NCI-H2171 treated with DMSO at 0.1 percent for 48 hours (cell line): Measurements from ENCODE around the gene SLC6A7.
"Not testable (repeated sequence)": the region's sequence is repeated elsewhere in the genome, so short reads cannot be mapped to it uniquely, and the experiment has no call there.

Source experiments
- DNase-seq: peaks from one replicate; lab custom pipeline; 2025; lab: John Stamatoyannopoulos, UW

Gene SLC6A7

DNA sequence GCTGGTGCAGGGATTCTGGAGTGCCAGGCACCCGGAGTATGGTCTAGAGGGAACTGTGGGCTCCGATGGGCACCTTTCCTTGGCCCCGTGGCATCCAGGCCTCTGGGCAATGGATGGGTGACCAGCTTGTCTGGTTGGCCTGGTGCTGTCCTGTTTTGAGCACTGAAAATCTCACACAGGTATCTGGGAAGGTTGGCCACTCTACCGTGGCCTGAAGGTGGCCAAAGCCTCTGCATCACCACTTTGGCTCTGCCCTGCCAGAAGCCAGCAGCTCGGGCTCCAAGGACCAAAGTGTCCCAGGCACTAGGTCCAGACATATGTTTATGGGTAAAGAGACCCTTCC, 28.8 kb downstream of the SLC6A7 start:
- no peak for DNase-seq

DNA sequence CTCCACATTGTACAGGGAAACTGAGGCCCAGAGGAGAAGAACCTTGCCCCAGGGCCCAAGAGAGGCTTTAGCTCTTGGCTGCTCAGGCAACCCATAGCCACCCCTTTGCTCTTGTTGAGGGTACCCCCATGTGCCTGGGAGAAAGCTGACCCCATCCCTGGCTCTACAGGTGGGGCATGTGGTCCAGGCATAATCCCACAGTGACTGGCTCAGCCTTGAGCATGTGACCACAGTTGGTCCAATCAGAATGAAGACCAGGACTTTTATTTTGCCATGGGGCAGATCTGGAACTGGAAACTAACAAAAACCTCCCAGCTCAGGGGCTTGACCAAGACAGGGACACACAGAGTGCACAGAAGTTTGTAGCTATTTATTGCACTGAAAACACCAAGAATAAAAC, 29.3 kb downstream of the SLC6A7 start:
- DNase-seq, result no peak

GRCh38 chr5:150219861-150220260, 30.0 kb downstream of the SLC6A7 start:
- DNase-seq, result no peak

- DNase-seq, result no peak
Measured at GRCh38 chr5:150221471-150221870, 31.6 kb downstream of the SLC6A7 start.

DNA sequence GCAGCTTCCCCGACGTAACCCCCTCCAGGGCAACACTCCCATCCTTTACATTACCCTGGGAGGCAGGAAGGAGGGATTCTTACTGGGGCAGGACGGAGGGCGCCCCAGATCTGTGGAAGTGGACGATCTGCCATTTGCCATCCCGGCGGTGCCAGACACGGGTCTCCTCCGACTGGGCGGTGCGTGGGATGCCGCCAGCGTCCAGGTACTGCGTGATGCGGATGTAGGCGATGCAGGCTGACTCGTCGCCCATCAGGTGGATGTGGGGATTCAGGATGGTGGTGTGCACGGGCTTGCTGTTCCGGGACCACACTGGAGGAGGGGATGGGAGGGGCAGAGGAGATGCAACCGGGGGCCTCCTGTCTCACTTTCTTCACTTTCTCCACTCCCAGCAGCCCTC, 33.0 kb downstream of the SLC6A7 start:
- no peak for DNase-seq

- no peak for DNase-seq
Measured at GRCh38 chr5:150223474-150223873, 33.6 kb downstream of the SLC6A7 start.

DNA sequence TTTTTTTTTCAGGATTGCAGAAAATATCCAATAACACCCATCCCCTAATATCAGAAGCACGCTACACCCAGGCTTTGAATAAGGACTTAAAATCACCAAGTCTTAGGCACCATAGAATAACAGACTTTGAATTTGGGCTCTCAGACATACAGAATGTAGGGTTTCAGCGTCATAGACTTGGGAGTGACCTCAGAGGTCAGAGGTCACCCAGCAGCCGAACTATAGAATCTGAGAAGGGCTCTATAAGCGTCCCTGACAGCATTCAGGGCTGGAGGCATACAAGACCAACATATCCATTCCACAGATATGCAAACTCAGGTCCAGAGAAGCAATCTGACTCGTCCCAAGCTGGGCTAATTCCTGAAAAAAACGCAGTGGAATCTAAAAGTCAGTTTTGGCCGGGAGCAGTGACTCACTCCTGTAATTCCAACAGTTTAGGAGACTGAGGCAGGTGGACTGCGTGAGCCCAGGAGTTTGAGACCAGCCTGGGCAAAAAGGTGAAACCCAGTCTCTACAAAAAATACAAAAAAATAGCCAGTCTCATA, 34.7 kb downstream of the SLC6A7 start:
- DNase-seq, result no peak

GRCh38 chr5:150227036-150227435, 37.2 kb downstream of the SLC6A7 start:
- DNase-seq, result no peak

GRCh38 chr5:150227606-150228273, 37.9 kb downstream of the SLC6A7 start:
- DNase-seq, result no peak

DNA sequence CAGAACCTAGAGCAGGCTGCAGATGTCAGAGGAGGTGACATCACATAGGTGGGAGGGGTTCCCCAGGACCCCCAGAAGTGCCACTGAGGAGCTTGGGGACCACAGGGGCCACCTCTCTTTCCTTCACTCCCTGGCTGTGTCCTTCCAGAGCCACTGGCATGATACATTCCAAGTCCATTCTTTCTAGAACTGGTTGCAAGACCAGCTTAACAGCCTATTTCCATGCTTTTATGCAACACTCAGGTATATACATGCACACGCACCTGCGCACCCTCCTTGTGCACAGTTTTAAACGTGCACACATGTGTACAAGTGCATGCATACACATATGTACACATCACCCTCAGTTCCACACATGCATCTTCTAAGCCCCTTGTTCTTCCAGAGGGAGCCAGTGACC, 39.7 kb downstream of the SLC6A7 start:
- DNase-seq, result no peak

DNA sequence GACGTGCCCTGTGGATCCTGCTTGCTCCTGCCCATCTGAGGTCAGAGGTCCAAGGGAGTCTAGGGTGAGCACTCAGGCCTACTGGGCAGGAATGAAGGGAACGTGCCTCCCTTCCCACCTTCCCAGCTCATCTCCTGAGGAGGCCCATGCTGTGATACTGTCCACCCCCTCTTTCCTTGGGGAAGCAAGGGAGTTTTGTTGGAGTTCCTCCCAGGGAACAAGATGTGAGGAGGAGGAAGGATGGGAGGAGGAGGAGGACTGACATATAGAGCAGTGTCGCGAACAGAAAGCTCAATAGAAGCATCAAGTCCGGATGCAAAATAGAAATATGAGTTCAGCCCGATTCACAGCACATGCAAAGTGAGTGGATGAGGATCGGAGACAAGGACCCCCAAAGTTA, 41.0 kb downstream of the SLC6A7 start:
- DNase-seq, result no peak

GRCh38 chr5:150233706-150234105, 43.8 kb downstream of the SLC6A7 start:
- not testable (repeated sequence) for DNase-seq

GRCh38 chr5:150234576-150235499, 45.0 kb downstream of the SLC6A7 start:
- no peak for DNase-seq

DNA sequence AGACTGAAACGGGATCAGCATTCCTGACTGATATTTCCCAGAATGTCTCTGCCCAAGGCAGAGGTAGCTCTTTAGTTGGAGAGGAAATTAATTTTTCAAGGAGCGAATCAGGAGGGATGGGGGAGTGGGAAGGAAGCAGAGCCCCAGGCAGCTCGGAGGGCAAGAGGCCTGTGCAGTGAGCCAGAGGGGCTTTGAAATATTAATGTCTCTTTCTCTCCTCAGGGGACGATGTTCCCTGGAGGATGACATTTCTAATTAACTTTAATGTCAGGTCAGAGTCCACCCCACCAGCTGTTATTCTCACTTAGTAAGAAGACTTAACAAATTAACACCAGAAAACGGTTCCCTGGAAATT, 45.6 kb downstream of the SLC6A7 start:
- no peak for DNase-seq

DNA sequence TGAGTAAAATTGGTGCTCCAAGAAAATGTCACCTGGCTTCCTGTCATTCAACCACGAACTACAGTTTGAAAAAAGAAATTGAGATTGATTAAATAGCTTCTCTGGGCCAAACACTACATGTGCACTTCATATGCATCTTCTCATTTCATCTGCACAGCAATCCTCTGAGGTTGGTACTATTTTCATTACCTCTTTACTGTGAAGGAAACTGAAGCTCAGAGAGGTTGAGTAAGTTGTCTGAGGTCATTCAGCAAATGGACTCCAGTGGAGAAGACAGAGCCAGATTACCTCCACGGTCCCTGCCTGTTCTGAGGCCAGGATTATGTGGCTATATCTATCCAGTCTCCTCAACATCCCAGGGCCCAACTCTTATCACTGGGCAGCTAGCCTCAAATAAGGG, 46.5 kb downstream of the SLC6A7 start:
- DNase-seq, result no peak

DNA sequence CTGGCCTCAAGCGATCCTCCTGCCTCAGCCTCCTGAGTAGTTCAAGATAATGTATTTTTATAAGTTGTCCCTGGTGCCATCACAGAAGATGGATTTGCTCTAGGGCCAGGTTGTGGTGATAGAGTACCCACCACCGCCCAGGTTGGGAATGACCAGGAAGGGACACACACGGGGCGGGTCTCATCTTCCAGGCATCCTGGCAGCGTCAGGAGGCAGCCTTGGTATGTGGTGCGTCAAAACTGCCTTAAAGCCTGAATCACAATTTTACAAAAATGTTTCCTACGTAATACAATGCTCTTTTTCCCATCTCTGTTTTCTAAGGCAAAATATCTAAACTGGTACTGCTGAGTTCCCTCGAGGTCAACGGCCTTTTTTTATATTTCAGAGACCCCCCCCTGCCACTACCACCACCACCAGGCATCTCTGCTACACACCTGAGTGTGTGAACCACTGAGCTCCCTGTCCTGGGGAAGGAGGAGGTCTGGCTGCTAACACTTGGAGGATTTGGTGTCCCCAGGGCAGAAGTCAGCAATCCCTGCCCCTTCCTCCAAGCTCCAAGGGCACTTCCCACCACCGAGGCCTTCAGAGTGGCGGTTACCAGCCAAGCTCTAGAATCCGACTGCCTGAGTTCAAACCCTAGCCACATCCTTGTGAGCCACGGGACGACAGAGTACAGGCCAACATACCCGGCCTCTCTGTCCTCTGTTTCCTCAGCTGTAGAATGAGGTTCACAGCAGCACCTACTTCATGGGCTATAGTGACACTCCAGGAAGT, 47.3 kb downstream of the SLC6A7 start:
- DNase-seq, result no peak

- DNase-seq, result no peak
Measured at GRCh38 chr5:150238646-150239045, 48.8 kb downstream of the SLC6A7 start.

GRCh38 chr5:150239099-150239793, 49.4 kb downstream of the SLC6A7 start:
- DNase-seq, result no peak

GRCh38 chr5:150239794-150240122, 49.9 kb downstream of the SLC6A7 start:
- DNase-seq, result no peak

DNA sequence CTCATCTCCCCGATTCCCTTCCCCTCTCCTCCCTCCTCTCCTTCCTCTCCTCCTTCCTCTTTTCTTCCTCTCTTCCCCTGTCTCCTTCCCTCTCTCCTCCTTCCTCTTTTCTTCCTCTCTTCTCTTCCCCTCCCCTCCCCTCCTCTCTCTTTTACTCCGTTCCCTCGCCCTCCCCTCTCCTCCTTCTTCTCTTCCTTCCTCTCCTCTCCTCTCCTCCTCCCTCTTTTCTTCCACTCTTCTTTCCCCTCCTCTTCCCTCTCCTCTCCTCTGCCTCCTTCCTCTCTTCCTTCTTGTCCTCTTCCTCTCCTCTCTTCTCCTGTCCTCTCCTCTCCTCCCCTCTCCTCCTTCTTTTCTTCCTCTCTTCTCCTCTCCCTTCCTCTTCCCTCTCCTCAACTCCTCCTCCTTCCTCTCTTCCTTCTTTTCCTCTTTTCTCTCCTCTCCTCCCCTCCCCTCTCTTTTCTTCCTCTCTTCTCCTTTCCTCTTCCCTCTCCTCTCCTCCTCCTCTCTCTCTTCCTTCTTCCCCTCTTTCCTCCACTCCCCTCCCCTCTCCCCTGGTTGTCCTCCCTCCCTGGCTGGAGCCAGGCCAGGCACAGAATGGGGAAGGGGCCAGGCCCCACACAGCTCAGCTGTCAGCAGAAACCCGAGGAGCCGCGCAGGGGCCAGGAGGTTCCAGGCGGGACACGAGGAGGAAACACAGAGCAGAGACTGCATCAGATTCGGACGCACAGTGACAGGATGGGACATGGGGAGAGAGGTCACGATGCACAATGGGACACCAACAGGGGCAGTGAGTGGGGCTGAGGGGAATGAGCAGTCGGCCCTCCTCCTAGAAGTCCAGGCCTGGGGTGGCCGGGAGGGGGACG, 51.7 kb downstream of the SLC6A7 start:
- DNase-seq, result no peak

- DNase-seq, result no peak
Measured at GRCh38 chr5:150242251-150242894, 52.5 kb downstream of the SLC6A7 start.
